Neural cell (in vitro differentiated cells): ENCODE measurements around the gene TNS3. TPM values are rescaled to one million over a fixed set of nuclear protein-coding genes. Genes with fewer than 3 reads are reported as not detected.

ENCODE experiments used
- H2AFZ ChIP-seq: fragments of 200-600, 300-800 bp; sonication (generic), shearing (Covaris generic); 2 replicates; pipeline ENCODE4 v1.6.0; 2014; ENCODE audit warnings: low read depth, mild to moderate bottlenecking, antibody characterized with exemption, low read length, moderate library complexity
- H3F3A ChIP-seq: fragments of 200-600 bp; shearing (Covaris generic); 2 replicates; pipeline ENCODE4 v1.6.1; 2016; ENCODE audit warnings: mild to moderate bottlenecking, moderate library complexity, mixed read lengths, antibody characterized with exemption, low read length; ENCODE audit not compliant: insufficient read depth, poor library complexity, severe bottlenecking
- H3K27ac ChIP-seq: fragments of 200-600, 300-800 bp; sonication (generic), shearing (Covaris generic); 2 replicates; pipeline ENCODE4 v1.5.1; 2014; ENCODE audit warnings: mild to moderate bottlenecking, low read length, moderate library complexity
- H3K27me3 ChIP-seq: fragments of 300-800, 200-600 bp; sonication (generic), shearing (Covaris generic); 2 replicates; pipeline ENCODE4 v1.6.0; 2014; ENCODE audit warnings: mild to moderate bottlenecking, low read depth, low read length, moderate library complexity; ENCODE audit not compliant: insufficient read depth
- H3K36me3 ChIP-seq: fragments of 300-800, 200-600 bp; sonication (generic), shearing (Covaris generic); 2 replicates; pipeline ENCODE4 v1.5.1; 2014; ENCODE audit warnings: mild to moderate bottlenecking, antibody characterized with exemption, low read length, moderate library complexity; ENCODE audit not compliant: insufficient read depth
- H3K4me2 ChIP-seq: fragments of 300-800, 200-600 bp; sonication (generic), shearing (Covaris generic); 2 replicates; pipeline ENCODE4 v1.6.0; 2014; ENCODE audit warnings: mild to moderate bottlenecking, low read length
- H3K4me3 ChIP-seq: fragments of 300-800, 200-600 bp; sonication (generic), shearing (Covaris generic); 2 replicates; pipeline ENCODE4 v1.5.1; 2014; ENCODE audit warnings: mild to moderate bottlenecking, low read length, moderate library complexity
- H3K79me2 ChIP-seq: fragments of 200-600 bp; shearing (Covaris generic); replicated peaks from 2 replicates; pipeline ENCODE4 v1.6.0; 2014; ENCODE audit warnings: mild to moderate bottlenecking, low read length, moderate library complexity; ENCODE audit not compliant: insufficient read depth
- H3K9ac ChIP-seq: fragments of 300-800, 200-600 bp; sonication (generic), shearing (Covaris generic); 2 replicates; pipeline ENCODE4 v1.6.1; 2016; ENCODE audit warnings: mild to moderate bottlenecking, low read length, mixed read lengths
- H3K9me2 ChIP-seq: fragments of 200-600 bp; shearing (Covaris generic); 2 replicates; pipeline ENCODE4 v1.6.1; 2016; ENCODE audit warnings: mild to moderate bottlenecking, low read length, mixed read lengths; ENCODE audit not compliant: insufficient read depth
- H3K9me3 ChIP-seq: fragments of 200-600, 300-800 bp; sonication (generic), shearing (Covaris generic); 2 replicates; pipeline ENCODE4 v1.6.1; 2016; ENCODE audit warnings: mild to moderate bottlenecking, mixed run types, low read length, moderate library complexity, mixed read lengths
- H4K20me1 ChIP-seq: fragments of 200-600 bp; shearing (Covaris generic); 2 replicates; pipeline ENCODE4 v1.6.1; 2016; ENCODE audit warnings: mild to moderate bottlenecking, mixed run types; ENCODE audit not compliant: insufficient read depth
- EP300 ChIP-seq: fragments of 450-650 bp; conservative IDR thresholded peaks from 2 replicates; pipeline ENCODE4 v1.6.1; 2014; ENCODE audit warnings: antibody characterized with exemption, mild to moderate bottlenecking, moderate library complexity; ENCODE audit not compliant: poor library complexity, severe bottlenecking
- EZH2 ChIP-seq: fragments of 200-600, 300-800 bp; shearing (Covaris generic), sonication (generic); IDR thresholded peaks from 2 replicates; pipeline ENCODE4 v1.6.1; 2014; ENCODE audit warnings: antibody characterized with exemption, low read length, borderline replicate concordance, mild to moderate bottlenecking; ENCODE audit not compliant: insufficient read depth, poor library complexity, severe bottlenecking
- MXI1 ChIP-seq: fragments of 450-650 bp; conservative IDR thresholded peaks from 2 replicates; pipeline ENCODE4 v1.6.1; 2014; ENCODE audit warnings: antibody characterized with exemption, mild to moderate bottlenecking; ENCODE audit not compliant: poor library complexity, severe bottlenecking
- POLR2AphosphoS5 ChIP-seq: IDR thresholded peaks from 2 replicates; pipeline ENCODE4 v1.6.1; 2012
- RAD21 ChIP-seq: fragments of 450-650 bp; conservative IDR thresholded peaks from 2 replicates; pipeline ENCODE4 v1.6.1; 2014; ENCODE audit warnings: antibody characterized with exemption, mild to moderate bottlenecking, moderate library complexity
- SMC3 ChIP-seq: fragments of 450-650 bp; conservative IDR thresholded peaks from 2 replicates; pipeline ENCODE4 v1.6.1; 2014; ENCODE audit warnings: antibody characterized with exemption, mild to moderate bottlenecking, moderate library complexity; ENCODE audit not compliant: poor library complexity
- TAF1 ChIP-seq: IDR thresholded peaks from 2 replicates; pipeline ENCODE4 v1.6.1; 2012; ENCODE audit warnings: low read depth
- polyA plus RNA-seq: library from polyadenylated mRNA; depleted of rRNA; stranded (reverse); fragments of >200 nt; gene quantifications from 2 replicates; pipeline ENCODE4 v1.2.3, GENCODE V29; 2014
- TF ChIP-seq, protein P1 (sequence below): IDR thresholded peaks from 2 replicates; pipeline ENCODE4 v1.6.1; 2012; ENCODE audit warnings: borderline replicate concordance
- TF ChIP-seq, protein P2 (sequence below): fragments of 450-650 bp; IDR thresholded peaks from 2 replicates; pipeline ENCODE4 v1.5.1; 2014; ENCODE audit warnings: antibody characterized with exemption, mild to moderate bottlenecking, moderate library complexity; ENCODE audit not compliant: poor library complexity, severe bottlenecking

The TNS3 gene
- polyA plus RNA-seq, 1 donor from 2014 or later = 0.58 TPM

DNA sequence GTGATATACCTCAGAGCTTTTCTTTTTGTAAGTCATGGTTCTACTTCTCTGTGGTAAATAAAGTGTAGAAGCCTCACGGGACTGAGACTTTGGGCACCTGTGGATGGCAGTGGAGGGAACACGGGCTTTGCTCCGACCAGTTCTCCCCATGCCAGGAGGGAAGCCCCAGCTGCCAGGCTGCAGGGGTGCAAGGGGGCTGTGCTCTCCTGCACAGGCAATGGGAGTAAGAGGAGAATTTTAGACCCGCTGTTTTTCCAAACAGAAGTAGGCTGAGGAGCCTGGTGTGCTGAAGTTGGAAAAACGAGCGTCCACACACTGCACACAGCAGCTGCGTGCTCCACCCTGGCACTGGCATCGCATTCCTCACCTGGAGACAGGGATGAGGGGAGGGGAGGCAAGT lies 282.4 kb downstream of the TNS3 start:
- no peaks in the 10 kb centered on the region for H3F3A ChIP-seq
- TF ChIP-seq, protein P1, sequence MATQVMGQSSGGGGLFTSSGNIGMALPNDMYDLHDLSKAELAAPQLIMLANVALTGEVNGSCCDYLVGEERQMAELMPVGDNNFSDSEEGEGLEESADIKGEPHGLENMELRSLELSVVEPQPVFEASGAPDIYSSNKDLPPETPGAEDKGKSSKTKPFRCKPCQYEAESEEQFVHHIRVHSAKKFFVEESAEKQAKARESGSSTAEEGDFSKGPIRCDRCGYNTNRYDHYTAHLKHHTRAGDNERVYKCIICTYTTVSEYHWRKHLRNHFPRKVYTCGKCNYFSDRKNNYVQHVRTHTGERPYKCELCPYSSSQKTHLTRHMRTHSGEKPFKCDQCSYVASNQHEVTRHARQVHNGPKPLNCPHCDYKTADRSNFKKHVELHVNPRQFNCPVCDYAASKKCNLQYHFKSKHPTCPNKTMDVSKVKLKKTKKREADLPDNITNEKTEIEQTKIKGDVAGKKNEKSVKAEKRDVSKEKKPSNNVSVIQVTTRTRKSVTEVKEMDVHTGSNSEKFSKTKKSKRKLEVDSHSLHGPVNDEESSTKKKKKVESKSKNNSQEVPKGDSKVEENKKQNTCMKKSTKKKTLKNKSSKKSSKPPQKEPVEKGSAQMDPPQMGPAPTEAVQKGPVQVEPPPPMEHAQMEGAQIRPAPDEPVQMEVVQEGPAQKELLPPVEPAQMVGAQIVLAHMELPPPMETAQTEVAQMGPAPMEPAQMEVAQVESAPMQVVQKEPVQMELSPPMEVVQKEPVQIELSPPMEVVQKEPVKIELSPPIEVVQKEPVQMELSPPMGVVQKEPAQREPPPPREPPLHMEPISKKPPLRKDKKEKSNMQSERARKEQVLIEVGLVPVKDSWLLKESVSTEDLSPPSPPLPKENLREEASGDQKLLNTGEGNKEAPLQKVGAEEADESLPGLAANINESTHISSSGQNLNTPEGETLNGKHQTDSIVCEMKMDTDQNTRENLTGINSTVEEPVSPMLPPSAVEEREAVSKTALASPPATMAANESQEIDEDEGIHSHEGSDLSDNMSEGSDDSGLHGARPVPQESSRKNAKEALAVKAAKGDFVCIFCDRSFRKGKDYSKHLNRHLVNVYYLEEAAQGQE = no peak
- TF ChIP-seq SMC3 (no peak), POLR2AphosphoS5 (no peak), EZH2 (no peak), TAF1 (no peak), MXI1 (no peak), EP300 (no peak), RAD21 (no peak)
- TF ChIP-seq, protein P2, sequence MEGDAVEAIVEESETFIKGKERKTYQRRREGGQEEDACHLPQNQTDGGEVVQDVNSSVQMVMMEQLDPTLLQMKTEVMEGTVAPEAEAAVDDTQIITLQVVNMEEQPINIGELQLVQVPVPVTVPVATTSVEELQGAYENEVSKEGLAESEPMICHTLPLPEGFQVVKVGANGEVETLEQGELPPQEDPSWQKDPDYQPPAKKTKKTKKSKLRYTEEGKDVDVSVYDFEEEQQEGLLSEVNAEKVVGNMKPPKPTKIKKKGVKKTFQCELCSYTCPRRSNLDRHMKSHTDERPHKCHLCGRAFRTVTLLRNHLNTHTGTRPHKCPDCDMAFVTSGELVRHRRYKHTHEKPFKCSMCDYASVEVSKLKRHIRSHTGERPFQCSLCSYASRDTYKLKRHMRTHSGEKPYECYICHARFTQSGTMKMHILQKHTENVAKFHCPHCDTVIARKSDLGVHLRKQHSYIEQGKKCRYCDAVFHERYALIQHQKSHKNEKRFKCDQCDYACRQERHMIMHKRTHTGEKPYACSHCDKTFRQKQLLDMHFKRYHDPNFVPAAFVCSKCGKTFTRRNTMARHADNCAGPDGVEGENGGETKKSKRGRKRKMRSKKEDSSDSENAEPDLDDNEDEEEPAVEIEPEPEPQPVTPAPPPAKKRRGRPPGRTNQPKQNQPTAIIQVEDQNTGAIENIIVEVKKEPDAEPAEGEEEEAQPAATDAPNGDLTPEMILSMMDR = no peak
- H3K27me3 ChIP-seq = no peaks in the 10 kb centered on the region
- H3K9me2 ChIP-seq = no peaks in the 10 kb centered on the region
- no peaks in the 10 kb centered on the region for H3K36me3 ChIP-seq
- no peak overlapping the region for H3K9ac ChIP-seq
- no peaks in the 10 kb centered on the region for H3K79me2 ChIP-seq
- no peaks in the 10 kb centered on the region for H3K9me3 ChIP-seq
- H3K4me2 ChIP-seq = no peak overlapping the region
- H3K27ac ChIP-seq = no peak overlapping the region
- no peaks in the 10 kb centered on the region for H4K20me1 ChIP-seq
- no peak overlapping the region for H3K4me3 ChIP-seq
- H2AFZ ChIP-seq = no peak overlapping the region

DNA sequence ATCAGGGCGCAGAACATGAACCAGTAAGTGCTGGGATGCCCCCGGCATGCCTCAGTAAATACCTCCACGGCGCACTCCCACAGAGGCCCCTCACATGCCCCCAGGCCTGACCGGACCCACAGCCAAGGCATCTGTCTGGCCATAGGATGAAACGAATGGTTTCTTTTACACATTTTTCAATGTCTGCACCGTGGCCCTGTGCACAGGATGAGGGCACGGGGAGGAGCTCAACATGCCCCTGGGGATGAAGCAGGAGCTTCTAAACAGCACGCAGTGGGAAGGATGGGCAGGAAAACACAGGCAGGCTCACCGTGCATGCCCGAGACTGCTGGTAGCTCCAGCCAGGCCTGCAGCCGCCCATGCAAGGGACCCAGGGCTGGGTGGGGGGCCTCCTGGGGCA lies 283.3 kb downstream of the TNS3 start:
- TF ChIP-seq, protein P2 = no peak
- TF ChIP-seq RAD21 (no peak), POLR2AphosphoS5 (no peak), EZH2 (no peak), SMC3 (no peak)
- TF ChIP-seq, protein P1 = no peak
- Histone ChIP-seq H4K20me1 (no peaks in the 10 kb centered on the region), H3K4me2 (no peak overlapping the region), H3K27me3 (no peaks in the 10 kb centered on the region), H3K36me3 (no peaks in the 10 kb centered on the region), H3K27ac (no peak overlapping the region), H3K4me3 (no peak overlapping the region), H3F3A (no peaks in the 10 kb centered on the region), H3K79me2 (no peaks in the 10 kb centered on the region), H3K9me2 (no peaks in the 10 kb centered on the region), H3K9ac (no peak overlapping the region), H2AFZ (no peak overlapping the region), H3K9me3 (no peaks in the 10 kb centered on the region)
